Activated T-helper 17 cell treated with anti-CD3 and anti-CD28 coated beads, Interleukin-2, amount 50 U/mL, for 72 hours (primary cell): Measurements from ENCODE around the gene ZNF554. TPM values are rescaled to one million over a fixed set of nuclear protein-coding genes. Genes with fewer than 3 reads are reported as not detected.
A peak's percentile ranks its signal among the peaks of the same experiment; 100 is the strongest.

Experiments
- ATAC-seq: fragments of 150-1000 bp; cut with Tn5 transposase; replicated peaks from 2 replicates; pipeline ENCODE4 v1.10.0; 2021; ENCODE audit warnings: mild to moderate bottlenecking, moderate library complexity
- H3K27ac Mint-ChIP-seq: one replicate; pipeline ENCODE4 v1.8.0; 2022; ENCODE audit warnings: mixed read lengths
- H3K27me3 Mint-ChIP-seq: one replicate; pipeline ENCODE4 v1.8.0; 2022; ENCODE audit warnings: mixed read lengths
- H3K36me3 Mint-ChIP-seq: one replicate; pipeline ENCODE4 v1.8.0; 2022; ENCODE audit warnings: low read depth, mild to moderate bottlenecking, mixed read lengths
- H3K4me1 Mint-ChIP-seq: one replicate; pipeline ENCODE4 v1.8.0; 2022; ENCODE audit warnings: mixed read lengths
- H3K4me3 Mint-ChIP-seq: one replicate; pipeline ENCODE4 v1.8.0; 2022; ENCODE audit warnings: mild to moderate bottlenecking, mixed read lengths
- H3K9me3 Mint-ChIP-seq: one replicate; pipeline ENCODE4 v1.8.0; 2022; ENCODE audit warnings: mixed read lengths
- total RNA-seq, 2 donors: library from RNA; stranded (reverse); gene quantifications; one replicate each; pipeline ENCODE4 v1.2.3, GENCODE V29; 2022

The ZNF554 gene
- total RNA-seq, 2 donors from 2014 or later: 0.65 to 1.7 TPM

DNA sequence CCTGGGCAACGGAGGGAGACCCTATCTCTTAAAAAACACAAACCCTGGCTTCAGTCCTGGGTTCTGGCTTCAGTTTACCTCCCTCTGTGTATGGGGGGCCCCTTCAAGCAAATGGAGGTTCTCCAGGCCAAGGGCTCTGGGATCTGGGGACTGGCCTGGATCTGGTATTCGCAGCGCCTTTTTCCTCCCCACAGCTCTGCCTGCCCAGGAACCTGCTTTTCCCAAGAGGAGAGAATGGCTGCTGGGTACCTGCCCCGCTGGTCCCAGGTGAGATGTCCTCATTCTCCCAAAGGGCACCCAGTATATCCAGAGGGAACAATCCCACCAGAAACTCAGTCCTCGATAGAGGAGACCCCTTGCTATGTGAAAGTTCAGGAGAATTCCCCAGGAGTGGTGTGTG lies 3.2 kb downstream of the ZNF554 start:
- H3K36me3 Mint-ChIP-seq: no peaks in the 10 kb centered on the region
- no peaks in the 10 kb centered on the region for H3K4me1 Mint-ChIP-seq
- ATAC-seq: no peak
- no peak overlapping the region for H3K27ac Mint-ChIP-seq
- H3K9me3 Mint-ChIP-seq: no peaks in the 10 kb centered on the region
- no peaks in the 10 kb centered on the region for H3K27me3 Mint-ChIP-seq
- no peak overlapping the region for H3K4me3 Mint-ChIP-seq

DNA sequence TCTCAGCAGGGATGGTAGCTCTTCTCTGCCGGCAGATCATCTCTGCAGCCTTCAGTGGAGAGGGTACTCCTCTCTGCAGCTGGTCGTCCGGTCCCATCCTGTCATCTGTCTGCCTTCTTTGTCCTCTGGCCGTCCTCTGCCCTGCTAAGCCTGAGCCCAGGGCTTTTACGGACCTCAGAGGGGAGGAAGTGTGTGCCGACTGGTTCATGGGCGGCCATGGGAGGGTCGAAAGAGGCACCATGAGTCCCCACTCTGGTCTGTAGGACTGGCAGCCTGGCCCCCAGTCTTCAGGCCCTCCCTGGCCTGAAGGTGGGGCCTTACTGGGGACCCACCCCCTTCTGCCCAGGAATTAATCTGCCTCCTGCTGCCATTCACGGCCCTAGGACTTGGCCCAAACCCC lies 4.0 kb downstream of the ZNF554 start:
- H3K27me3 Mint-ChIP-seq: no peaks in the 10 kb centered on the region
- ATAC-seq: no peak
- H3K4me3 Mint-ChIP-seq: no peak overlapping the region
- no peak overlapping the region for H3K27ac Mint-ChIP-seq
- no peaks in the 10 kb centered on the region for H3K36me3 Mint-ChIP-seq
- no peaks in the 10 kb centered on the region for H3K4me1 Mint-ChIP-seq
- no peaks in the 10 kb centered on the region for H3K9me3 Mint-ChIP-seq

DNA sequence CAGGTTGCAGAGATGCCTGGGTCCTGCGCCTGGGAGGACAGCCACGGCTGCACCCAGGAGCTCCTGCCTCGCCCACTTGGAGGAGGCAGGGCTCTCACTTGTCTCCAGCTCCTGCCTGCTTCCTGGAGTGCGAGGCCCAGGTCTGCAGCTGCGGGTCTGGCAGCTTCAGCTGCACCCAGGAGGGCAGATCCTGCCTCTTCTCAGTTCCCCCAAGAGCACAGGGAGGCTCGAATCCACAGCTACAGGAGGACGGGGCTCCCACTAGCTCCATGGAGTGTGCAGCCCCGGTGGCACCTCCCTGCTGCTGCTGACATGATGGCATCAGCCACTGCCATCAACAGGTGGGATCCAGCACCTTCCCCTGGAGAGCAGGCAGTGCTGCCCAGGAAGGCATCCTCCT lies 4.5 kb downstream of the ZNF554 start:
- H3K4me1 Mint-ChIP-seq: no peaks in the 10 kb centered on the region
- H3K27me3 Mint-ChIP-seq: no peaks in the 10 kb centered on the region
- no peak overlapping the region for H3K4me3 Mint-ChIP-seq
- ATAC-seq: no peak
- no peaks in the 10 kb centered on the region for H3K9me3 Mint-ChIP-seq
- no peaks in the 10 kb centered on the region for H3K36me3 Mint-ChIP-seq
- no peak overlapping the region for H3K27ac Mint-ChIP-seq

DNA sequence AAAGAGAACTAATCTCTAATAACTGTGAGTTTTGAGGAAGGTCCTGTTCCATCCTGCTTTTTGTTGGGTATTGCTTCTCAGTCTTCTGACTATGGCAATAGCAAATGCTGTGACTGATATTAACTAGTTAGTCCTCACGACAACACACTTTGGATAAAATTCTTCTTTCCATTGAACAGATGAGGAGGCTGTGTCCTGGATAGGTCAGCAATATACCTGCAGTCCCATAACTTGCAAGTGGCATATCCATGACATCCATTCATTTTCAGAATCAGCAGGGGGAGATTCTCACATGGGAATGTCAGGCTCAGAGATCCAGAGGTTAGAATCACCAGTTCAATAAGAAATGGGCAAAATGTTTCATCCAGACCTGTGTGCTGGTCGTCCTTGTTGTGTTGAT lies 7.4 kb downstream of the ZNF554 start:
- Mint-ChIP-seq H3K36me3 (no peaks in the 10 kb centered on the region), H3K4me1 (no peaks in the 10 kb centered on the region), H3K4me3 (no peak overlapping the region), H3K9me3 (no peaks in the 10 kb centered on the region), H3K27me3 (no peaks in the 10 kb centered on the region), H3K27ac (no peak overlapping the region)
- no peak for ATAC-seq

DNA sequence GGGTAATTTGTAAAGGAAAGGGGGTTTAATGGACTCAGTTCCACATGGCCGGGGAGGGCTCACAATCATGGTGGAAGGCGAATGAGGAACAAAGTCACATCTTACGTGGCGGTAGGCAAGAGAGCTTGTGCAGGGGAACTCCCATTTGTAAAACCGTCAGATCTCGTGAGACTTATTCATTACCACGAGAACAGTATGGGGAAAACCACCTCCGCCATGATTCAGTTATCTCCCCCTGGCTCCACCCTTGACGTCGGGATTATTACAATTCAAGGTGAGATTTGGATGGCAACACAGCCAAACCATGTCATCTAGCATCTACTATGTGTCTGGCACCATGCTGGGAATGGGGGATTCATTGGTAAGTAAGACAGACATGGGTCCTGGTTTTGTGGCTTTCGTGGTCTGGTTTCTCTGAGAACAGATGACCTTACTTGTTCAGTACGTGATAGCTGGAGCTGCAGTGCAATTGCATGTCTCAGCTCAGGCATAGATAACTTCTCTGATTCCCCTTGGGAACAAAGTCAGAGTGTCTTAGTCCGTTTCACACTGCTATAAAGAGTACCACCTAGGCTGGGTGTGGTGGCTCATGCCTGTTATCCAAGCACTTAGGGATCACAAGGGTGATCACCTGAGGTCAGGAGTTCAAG lies 8.3 kb downstream of the ZNF554 start:
- no peak for ATAC-seq
- peaks cover 3% of the 10 kb centered on the region for H3K9me3 Mint-ChIP-seq
- H3K4me3 Mint-ChIP-seq: no peak overlapping the region
- peaks cover 5% of the 10 kb centered on the region for H3K36me3 Mint-ChIP-seq
- no peaks in the 10 kb centered on the region for H3K4me1 Mint-ChIP-seq
- H3K27ac Mint-ChIP-seq: no peak overlapping the region
- no peaks in the 10 kb centered on the region for H3K27me3 Mint-ChIP-seq

DNA sequence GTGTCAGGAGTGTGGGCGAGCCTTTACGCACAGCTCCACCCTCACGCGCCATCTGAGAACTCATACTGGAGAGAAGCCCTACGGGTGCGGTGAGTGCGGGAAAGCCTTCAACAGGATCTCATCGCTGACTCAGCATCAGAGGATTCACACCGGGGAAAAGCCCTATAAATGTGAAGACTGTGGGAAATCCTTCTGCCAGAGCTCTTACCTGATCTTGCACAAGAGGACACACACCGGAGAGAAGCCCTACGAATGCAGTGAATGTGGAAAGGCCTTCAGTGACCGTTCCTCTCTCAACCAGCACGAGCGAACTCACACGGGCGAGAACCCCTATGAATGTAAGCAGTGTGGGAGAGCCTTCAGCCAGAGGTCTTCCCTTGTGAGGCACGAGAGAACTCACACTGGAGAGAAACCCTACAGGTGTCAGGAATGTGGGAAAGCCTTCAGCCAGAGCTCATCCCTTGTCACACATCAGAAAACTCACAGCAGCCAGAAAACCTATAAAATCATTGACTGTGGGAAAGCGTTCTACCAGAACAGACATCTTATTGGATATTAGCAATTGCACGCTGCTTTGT lies 14.7 kb downstream of the ZNF554 start:
- Mint-ChIP-seq H3K9me3 (peaks cover 26% of the 10 kb centered on the region), H3K36me3 (peaks cover 21% of the 10 kb centered on the region), H3K27me3 (no peaks in the 10 kb centered on the region), H3K4me3 (no peak overlapping the region), H3K27ac (no peak overlapping the region), H3K4me1 (no peaks in the 10 kb centered on the region)
- no peak for ATAC-seq

DNA sequence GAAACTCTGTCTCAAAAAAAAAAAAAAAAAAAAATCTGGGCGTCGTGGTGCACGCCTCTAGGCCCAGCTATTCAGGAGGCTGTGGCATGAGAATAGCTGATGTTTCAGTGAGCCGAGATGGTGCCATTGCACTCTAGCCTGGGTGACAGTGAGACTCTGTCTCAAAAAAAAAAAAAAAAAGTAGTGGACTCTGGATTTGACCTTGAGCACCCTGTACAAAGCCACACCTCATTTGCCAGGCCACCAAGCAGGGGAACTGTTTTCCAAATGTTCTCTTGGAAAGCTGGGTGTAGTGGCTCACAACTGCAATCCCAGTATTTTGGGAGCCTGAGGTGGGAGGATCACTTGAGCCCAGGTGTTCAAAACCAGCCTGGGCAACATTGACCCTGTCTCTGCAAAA lies 17.8 kb downstream of the ZNF554 start:
- no peak for ATAC-seq
- no peak overlapping the region for H3K4me3 Mint-ChIP-seq
- peaks cover 26% of the 10 kb centered on the region for H3K9me3 Mint-ChIP-seq
- H3K4me1 Mint-ChIP-seq: peaks cover 4% of the 10 kb centered on the region
- H3K27me3 Mint-ChIP-seq: no peaks in the 10 kb centered on the region
- no peak overlapping the region for H3K27ac Mint-ChIP-seq
- H3K36me3 Mint-ChIP-seq: peaks cover 21% of the 10 kb centered on the region

DNA sequence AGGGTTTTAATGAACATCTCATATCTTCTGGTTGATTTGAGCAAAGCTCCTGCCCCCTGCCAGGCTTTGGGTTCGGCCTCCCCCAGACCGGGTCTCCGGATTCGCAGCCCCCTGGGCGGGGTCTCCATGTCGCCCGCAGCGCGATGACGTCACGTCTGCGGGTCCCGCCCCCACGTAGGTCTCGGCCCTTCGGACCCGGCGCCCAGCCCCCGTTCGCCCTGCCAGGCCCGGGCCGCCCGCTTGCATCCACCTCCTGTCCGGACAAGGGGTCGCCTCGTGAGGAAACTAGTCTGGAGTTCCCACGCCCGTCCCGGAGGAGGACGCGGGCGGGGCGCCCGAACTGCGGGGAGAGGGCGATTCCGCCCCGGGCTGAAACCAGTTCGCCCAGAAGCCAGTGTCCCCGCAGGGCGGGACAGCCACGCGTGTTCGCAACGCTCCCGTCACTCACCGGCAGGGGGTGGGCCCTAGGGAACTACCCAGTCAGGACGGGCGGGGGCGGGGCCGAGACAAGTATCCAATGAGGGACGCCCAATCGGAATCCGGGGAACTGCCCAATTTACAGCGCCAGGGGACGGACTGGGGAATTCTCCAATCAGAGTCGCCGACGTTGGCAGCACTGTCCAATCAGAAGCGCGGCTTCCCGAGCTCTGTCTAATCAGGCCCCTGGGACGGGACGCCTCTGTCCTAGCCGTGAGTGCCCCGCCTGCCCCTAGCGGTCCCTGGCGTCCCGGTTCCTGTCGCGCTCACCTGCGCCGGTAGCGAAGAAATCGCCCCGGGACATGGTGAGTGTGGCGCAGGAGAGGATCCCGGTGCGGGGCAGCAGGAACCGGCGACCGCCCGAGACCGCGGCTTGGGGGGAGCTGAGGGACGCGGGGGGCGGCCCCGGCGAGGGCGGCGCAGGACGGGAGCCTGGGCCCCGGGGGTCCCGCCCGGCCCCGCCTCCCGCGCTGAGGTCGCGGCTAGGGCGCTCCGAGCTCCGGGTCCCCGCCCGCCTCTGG lies 21.4 kb downstream of the ZNF554 start, which contains the start of gene ZNF555:
Gene ZNF555 (plus strand): TSS at position 682 of the 998 bp plus-strand sequence. CDS start 98 bp downstream, at position 780.
- Mint-ChIP-seq H3K4me3 (peak within 1 kb of the TSS; percentile 86), H3K27me3 (no peaks in the 10 kb centered on the region), H3K27ac (peak within 1 kb of the TSS; percentile 83), H3K36me3 (no peaks in the 10 kb centered on the region), H3K4me1 (peaks cover 6% of the 10 kb centered on the region), H3K9me3 (peaks cover 7% of the 10 kb centered on the region)
- ATAC-seq: peak; percentile 100

DNA sequence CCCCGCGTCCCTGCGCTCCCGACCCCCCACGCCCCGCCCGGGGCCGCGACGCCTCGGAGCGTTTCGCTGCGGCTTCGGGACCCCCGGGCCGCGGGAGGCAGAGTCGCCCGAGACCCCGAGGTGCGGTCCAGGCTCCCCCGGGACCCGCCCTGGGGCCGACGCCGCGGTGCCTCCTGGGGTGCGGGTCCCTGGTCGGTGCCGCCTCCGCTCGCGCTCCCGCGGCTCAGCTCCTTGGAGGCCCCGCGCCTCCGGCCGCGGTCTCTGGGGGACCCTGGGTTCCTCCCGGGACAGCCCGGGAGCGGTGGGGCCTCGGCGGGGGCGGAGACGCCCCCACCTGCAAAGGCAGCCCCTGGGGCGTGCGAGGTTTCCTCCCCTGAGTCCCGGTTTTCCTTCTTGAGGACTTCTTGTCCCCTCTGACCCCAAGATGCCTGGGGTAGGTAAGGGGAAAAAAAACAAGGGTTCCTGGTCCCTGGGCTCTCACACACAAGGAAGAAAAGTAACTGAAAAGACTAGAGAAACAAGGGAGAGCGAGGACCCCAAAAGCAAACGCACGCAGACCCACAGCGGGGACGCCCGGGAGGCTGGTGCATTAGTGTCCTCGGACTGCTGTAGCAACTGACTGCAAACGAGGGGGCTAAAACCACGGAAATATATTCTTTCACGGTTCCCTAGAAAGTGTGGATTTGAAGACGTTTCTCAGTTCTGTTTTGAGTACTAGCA lies 22.3 kb downstream of the ZNF554 start:
- H3K27me3 Mint-ChIP-seq: no peaks in the 10 kb centered on the region
- peaks cover 6% of the 10 kb centered on the region for H3K4me1 Mint-ChIP-seq
- peak overlapping the region; percentile 71 for H3K4me3 Mint-ChIP-seq
- H3K9me3 Mint-ChIP-seq: no peaks in the 10 kb centered on the region
- ATAC-seq: no peak
- H3K27ac Mint-ChIP-seq: no peak overlapping the region
- H3K36me3 Mint-ChIP-seq: no peaks in the 10 kb centered on the region

DNA sequence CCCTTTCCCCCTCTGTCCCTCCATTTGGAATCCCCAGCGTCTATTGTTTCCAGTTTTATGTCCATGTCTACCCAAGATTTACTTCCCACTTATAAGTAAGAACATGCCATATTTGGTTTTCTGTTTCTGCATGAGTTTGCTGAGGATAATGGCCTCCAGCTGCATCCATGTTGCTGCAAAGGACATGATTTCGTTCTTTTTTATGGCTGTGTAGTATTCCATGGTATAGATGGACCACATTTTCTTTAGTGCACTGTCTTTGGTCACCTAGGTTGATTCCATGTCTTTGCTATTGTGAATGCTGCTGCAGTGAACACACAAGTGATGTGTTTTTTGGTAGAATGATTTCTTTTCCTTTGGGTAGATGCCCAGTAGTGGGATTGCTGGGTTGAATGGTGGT lies 25.4 kb downstream of the ZNF554 start:
- Mint-ChIP-seq H3K4me1 (peaks cover 8% of the 10 kb centered on the region), H3K9me3 (peaks cover 2% of the 10 kb centered on the region)

DNA sequence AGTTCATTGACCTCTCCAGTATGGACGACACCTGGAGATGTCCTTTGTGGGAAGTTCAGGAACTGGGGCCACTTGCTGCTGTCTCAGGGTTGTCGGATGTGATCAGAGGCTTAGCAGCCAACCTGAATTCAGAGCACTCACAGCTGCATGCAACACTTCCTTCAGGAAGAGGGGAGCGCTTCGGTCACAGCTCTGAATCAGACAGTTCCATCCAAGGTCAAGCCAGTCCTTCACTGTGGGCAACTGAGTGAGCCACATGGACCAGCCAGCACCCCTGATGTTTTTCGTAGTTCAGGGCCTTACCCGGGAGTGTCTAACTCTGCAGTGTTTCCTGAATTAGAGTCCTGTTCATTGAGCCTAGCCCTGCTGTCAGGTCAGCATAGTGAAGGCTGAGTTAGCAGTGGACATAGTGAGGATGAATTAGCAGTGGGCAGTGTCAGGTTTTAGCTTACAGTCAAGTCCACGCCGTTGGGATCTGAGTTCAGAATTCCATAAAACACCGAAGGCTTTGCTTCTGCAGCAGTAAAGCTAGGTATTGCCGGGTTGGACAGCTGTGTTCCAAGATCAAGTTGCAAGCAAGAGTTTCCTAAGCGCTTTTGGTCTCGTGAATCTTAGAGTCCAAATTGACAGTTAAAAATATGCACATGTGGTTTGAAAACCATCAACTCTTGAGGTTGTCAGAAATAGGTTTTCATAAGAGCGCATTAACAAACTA lies 26.7 kb downstream of the ZNF554 start:
- no peak for ATAC-seq
- Mint-ChIP-seq H3K36me3 (peaks cover 16% of the 10 kb centered on the region), H3K4me1 (peaks cover 14% of the 10 kb centered on the region), H3K4me3 (no peak overlapping the region), H3K27me3 (no peaks in the 10 kb centered on the region), H3K9me3 (peaks cover 5% of the 10 kb centered on the region), H3K27ac (no peak overlapping the region)

More for the DNA sequence above, 25.4 kb downstream of the ZNF554 start:
- H3K4me3 Mint-ChIP-seq: no peak overlapping the region
- H3K36me3 Mint-ChIP-seq: peaks cover 4% of the 10 kb centered on the region
- ATAC-seq: no peak
- no peaks in the 10 kb centered on the region for H3K27me3 Mint-ChIP-seq
- H3K27ac Mint-ChIP-seq: no peak overlapping the region

DNA sequence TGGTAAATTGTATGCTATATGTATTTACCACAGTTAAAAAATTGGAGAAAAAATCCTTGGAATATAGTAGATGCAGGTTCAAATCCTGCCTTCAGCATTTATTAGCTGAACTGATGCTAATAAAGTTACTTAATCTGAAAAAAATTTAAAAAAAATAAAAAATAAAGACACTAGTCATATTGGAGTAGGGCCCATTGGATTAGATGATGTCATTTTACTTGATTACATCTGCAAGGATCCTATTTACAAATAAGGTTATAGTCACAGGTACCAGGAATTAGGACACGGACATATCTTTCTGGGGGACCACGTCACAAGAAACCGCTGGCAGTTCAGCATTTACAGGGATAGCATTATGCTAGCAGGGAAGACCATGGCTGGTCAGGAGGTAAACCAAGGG lies 27.8 kb downstream of the ZNF554 start:
- ATAC-seq: no peak
- Mint-ChIP-seq H3K9me3 (peaks cover 7% of the 10 kb centered on the region), H3K4me3 (no peak overlapping the region), H3K36me3 (peaks cover 28% of the 10 kb centered on the region), H3K27me3 (no peaks in the 10 kb centered on the region), H3K4me1 (peaks cover 10% of the 10 kb centered on the region), H3K27ac (no peak overlapping the region)

DNA sequence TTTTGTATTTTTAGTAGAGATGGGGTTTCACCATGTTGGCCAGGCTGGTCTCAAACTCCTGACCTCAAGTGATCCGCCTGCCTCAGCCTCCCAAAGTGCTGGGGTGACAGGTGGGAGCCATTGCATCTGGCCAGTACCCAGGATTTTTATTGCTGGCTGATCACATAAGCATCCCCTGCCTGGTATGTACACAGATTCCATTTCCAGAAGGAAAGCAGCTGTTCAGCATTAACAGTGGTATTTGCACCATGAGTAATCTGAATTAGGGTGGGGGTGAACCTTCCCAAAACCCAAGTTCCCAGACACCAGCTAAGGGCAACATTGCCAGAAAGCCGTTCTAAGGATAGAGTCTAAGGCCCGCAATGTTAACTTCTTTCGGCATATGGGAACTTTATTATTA lies 28.9 kb downstream of the ZNF554 start:
- no peak for ATAC-seq
- H3K4me1 Mint-ChIP-seq: peaks cover 9% of the 10 kb centered on the region
- no peaks in the 10 kb centered on the region for H3K27me3 Mint-ChIP-seq
- peaks cover 39% of the 10 kb centered on the region for H3K36me3 Mint-ChIP-seq
- H3K4me3 Mint-ChIP-seq: no peak overlapping the region
- H3K27ac Mint-ChIP-seq: no peak overlapping the region
- H3K9me3 Mint-ChIP-seq: peaks cover 13% of the 10 kb centered on the region
